HG03025 (cell line): ENCODE results near the gene MTFR2.

Experiments
- ATAC-seq: cut with Tn5 transposase; IDR thresholded peaks from one replicate; pipeline ENCODE4 v1.9.1; 2021; ENCODE audit warnings: mild to moderate bottlenecking, moderate library complexity; ENCODE audit not compliant: unreplicated experiment, low FRiP score

Gene MTFR2

DNA sequence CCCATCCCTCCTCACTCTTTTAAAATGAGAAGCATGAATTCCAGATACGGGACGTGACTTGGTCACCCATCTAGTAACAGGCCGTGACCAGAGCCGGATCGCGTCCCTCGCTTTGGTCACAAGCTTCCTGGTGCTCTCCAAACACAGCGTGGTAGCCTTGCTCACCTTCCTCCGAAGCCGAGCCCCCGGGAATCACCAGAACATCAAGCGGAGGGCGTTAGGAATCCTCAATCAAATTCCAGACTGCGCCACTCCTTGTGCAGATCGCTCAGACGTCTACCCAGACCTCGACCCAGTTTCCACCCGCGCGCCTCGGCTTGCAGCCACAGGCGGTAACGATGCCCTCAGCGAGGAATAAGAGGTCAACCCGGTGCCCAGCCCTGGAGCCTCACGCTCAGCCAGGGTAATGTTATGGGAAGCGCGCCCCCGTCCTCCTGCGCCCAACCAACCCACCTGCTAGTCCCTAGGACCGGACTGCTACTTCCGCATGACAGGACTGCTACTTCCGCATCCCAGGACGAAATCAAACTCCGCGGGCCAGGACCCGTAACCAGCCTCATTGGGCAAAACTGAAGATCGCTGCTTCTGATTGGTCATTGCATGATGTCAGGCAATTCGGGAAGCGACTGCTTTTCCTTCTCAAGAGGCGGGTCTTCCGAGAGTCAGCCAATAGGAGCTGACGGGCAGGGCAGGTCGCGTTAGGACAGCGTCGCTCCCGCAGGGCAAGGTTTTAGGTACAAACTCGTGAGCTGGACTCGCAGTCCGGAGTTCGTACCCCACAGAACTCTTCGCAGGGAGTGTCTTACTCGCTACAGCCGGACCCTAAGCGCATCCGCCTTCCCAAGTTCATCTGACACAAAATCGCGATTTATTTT is at the start of gene MTFR2:
Gene MTFR2, minus strand, starts transcription at position 501 of the 875 bp plus-strand sequence. CDS start 1,212 bp downstream, outside the sequence.
- peak; percentile 98 for ATAC-seq

DNA sequence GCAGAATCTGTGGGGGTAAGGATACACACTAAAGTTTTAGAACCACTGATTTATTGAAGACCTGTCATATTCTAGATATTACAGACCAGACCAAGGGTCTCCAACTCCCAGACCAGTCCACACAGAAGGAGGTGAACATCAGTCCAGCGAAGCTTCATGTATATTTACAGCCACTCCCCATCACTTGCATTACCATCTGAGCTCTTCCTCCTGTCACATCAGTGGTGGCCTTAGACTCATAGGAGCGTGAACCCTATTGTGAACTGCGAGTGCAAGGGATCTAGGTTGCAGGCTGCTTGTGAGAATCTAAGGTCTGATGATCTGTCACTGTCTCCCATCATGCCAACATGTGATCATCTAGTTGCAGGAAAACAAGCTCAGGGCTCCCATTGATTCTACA is 44.5 kb upstream of the MTFR2 start:
- no peak for ATAC-seq

DNA sequence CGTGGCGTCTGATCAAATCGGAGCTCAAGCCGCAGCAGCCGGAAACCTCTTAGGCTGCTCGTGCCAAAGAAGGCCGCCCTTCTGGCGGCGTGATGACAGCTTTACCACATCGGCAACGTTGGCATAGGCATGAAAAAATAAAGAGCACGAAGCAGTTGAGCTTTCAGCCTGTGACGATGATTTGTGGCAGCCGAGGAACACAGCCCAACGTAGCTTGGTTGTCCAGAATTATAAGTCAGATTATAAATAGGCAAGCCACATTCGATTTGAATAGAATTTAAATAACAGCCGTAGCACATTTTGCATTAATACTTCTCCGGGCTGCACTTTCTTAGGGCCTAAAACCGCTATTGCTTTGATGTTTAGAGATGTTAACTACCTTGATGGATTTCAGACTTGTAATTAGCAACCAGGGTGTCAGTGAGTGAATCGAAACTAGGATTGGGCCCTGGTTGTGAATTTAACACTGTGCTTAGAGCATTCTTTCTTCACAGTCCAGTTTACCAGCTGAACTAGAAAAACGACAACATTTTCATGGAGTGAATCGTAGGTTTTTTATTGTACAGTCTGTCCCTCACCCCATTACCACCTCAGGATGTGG is 40.4 kb upstream of the MTFR2 start:
- ATAC-seq = no peak

DNA sequence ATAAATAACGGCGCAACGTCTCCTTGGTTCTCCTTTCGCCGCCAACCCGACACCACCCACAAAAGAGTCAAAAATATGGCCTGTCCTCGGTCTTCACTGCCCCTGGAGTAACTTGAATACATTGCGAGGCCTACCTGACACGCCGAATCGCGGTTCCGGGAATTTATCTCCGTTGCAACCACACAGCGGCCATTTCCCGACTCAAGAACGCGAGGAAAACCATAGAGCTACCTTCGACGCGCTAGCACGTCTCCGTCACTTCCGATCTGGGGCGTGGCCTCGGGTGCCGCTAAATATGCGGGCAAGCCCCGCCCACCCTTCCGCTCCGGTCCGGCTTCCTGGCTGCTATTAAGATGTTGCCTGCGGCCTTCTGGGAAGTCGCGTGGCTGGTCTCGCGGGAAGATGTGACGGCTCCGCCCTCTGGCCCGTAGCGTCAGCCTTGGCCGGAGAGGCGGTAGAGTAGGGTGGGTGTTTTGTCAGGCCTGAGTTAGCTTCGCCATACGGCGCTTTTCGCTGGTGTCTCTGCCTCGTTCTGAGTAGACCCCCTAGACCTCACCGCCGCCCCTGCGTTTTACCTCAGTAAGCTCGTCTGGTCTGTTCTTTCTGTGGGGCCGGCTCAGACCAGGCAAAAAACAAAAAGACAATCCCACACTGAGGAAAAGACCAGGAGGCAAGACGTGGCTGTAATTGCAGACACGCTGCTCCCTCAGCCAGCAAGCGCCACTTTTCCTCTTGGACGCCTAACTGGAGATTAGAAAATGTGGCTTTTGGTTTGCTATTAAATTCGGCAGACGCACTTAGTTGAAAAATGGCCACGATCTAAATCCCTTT is 39.7 kb upstream of the MTFR2 start, which contains the start of gene BCLAF1:
Gene BCLAF1, minus strand, starts transcription at position 268 of the 831 bp plus-strand sequence. CDS start 9,980 bp downstream, outside the sequence.
- peak; percentile 91 for ATAC-seq

DNA sequence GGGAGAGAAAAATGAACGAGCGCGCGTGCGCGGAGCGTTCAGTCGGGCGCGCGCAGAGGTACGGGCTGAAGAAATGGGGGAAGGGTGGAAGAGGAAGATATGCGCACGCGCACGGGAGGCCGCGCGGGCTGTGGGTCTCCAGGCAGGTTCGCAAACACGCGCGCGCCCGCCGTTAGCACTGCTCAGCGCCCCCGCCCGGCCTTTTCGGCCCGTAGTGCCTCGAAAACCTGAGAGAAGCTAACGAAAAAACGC is 39.1 kb upstream of the MTFR2 start:
- ATAC-seq = peak; percentile 46

DNA sequence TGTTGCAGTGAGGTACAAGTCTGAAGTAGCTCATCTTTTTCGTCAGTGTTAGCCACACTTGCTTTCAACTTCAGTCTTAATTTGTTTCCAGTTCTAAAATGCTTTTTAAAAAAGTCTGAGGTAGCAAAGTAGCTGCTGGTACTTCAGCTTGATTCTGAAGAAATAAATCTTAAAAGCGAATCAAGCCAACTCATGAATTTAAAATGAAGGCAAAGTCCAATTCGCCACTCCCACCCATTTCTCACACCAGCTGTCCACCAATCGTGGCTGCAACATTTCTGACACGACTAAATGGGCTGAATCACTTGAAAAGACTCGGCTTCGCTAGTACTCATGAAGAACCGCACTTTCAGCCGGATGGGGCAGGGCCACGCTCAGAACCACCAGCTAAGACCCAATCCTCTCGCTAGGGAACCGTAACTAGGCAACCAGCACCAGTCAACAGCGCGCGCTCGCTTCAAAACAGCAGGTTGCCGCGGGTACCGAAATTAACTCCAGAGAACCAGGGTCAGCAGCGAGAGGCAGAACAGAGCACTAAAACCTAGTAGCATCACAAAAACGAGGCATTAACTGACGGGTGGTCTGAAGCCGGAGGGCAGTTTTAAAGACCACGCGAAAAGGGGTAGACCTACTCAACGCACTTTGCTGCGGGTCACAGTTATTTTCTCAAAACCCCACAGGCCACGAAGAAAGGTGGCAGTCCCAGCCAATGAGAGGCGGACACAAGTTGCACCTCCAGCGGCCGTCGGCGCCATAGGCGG is 38.6 kb upstream of the MTFR2 start:
- peak; percentile 36 for ATAC-seq

DNA sequence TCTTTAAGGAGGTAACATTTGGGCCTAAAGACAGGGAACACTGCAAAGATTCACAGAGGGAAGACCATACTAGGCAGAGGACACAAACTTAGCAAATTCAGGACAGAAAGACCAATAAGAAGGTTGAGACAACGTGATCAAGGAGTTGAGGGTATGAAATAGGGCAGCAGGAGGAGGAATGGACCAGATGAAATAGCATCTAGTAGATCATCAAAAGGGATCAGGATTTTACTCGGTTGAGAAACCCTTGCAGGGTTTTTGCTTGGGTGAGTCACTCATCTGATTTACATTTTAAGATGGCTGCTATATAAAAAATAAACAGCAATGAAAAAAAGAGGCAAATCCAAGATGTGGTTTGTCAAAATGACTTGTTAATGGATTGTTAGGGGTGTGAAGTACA is 34.8 kb upstream of the MTFR2 start:
- ATAC-seq = no peak

DNA sequence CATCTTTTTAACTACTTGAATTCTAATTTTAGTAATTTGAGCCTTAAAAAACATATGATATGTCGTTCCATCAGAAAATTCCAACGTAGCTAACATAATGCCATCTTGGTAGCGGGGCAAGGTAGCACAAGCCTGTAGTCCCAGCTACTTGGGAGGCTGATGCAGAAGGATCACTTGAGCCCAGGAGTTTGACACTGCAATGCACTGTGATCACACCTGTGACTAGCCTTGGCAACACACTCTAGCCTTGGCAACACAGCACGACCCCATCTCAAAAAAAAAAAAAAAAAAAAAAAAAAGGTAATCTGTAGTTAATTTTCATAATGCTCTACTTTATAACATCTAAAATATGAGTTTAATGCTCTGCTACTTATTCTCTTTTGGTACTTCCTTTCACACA is 32.8 kb upstream of the MTFR2 start:
- no peak for ATAC-seq

DNA sequence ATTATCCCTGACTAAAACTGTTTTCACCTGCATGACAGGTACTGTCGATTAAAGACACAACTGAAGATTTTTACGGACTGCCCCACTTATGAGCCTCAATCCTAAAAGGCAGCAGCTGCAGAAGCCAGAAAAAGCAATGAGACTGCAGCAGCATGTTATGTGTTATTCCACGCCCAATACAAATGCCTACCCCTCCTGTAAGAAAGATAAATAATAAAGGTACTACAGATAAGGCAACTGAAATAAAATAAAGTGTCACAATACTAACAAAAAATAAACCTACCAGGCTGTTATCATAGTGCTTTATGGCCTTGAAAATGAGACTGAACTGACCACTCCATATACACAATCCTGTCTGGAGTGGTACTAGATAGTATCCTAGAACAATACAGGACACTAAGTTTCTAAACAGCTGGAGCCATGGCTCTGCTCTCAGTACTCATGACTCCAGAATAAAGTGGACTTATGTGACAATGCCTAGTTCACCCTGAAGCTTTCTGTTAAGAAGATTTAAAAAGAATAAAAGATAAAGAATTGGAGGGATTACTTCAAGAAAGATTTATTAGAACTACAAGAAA is 30.0 kb upstream of the MTFR2 start:
- ATAC-seq = no peak

DNA sequence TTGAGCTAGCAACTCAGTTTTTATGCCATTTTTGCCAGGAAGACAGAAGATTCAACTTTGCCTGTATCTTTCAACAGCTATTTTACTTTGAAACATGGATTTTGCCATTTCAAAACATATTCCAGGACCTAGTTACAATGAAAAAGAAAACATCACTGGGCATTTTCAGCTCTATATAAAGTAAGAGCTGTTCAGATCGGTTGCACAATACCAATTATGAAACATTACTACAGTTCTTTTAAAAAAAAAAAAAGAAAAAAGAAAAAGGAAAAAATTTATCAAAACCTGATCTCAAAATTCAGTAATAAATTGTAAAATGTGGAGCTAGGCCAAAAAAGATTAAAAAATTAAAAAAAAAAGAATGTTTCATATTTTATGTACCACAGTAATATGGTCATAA is 24.0 kb upstream of the MTFR2 start:
- ATAC-seq = no peak

DNA sequence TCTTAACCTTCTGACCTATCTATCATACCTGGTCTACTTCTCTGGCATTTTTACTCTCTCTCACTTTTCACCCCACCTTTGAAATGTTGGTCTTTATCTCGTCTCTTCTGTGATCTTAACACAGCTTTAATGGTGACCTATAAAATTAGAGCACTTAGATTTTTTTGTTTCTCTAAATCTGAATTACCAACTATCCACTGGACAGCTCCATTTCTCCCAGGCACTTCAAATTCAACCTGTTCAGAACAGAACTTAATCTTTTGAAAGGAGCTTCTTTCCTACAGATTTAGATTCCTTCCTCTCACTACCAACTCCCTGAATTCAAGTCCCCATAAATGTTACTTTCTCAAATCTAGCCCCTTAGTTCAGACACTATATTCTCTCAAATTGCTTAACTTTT is 15.0 kb upstream of the MTFR2 start:
- ATAC-seq = no peak

DNA sequence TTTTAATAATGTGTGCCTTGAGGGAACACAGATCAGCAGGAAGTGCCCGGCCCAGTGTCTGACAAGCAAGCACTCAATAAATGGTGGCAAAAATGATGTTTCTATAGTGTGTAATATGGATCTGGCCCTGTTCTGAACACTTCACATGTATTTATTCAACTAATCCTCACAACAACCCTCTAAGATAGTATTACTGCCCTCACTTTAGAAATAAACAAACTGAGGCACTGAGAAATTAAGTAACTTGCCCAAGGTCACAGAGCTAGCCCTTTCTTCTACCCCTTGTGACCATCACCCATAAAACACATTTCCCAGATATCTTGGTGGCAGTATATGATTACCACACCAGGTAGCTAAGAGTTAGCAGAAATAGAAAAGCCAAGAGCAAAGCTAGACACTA is 12.8 kb upstream of the MTFR2 start:
- ATAC-seq = no peak

DNA sequence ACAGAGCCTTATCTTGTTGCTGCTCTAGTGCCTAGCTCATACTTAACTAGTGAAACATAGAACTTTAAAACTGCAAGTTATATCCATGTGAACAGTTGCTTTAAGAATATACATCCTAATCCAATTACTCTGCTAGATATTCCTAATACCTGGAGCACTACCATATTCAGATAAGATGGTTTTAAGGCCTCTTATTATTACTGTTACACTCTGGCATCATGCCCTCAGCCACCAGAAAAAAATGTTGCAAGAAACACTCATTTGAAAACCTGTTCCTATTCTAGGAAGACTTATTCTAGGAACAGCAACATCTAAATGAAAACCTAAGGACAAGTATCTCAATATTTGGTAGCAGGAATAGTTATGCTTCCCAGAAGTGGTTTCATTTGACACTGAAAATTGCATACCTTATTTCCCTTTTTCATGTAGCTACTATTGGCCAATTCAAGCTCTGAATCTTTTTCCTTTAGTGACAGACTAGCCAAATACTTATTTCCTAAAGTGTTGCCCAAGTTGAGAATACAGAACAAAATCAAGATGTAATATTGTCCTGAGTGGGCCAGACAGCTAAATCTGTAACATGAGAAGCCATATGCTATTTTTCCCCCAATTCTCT is 4.8 kb upstream of the MTFR2 start:
- no peak for ATAC-seq

DNA sequence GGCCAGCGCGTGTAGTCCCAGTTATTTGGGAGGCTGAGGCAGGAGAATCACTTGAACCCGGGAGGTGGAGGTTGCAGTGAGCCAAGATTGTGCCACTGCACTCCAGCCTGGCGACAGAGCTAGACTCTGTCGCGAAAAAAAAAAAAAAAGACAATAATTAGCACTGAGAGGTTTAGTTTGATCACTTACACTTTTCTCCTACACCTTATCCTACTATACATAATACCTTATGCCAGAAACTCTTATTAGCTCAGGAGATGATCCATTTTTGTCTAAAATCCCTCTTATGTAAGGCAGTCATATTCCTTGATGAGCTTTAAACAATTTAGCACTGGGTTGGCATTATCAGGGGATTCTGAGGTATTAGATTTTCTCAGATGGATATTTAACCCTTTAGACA is 3.6 kb upstream of the MTFR2 start:
- ATAC-seq = no peak

DNA sequence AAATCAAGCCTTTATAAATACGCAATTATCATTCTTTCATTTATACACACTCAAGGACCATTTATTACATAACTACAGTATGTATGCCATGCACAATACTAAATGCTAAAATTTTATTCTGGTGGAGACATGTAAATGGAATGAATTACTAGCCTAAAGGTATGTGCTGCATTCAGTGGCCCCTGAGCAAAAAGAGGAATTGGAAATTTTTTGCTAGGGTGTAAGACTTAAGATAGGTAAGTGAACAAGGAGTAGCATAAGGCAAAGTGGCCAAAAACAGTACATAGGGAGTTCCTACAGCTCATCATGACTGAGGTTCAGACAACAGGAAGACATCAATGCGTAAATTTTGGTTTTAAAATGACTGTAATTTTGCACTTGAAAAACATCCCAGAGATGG is 2.3 kb upstream of the MTFR2 start:
- no peak for ATAC-seq

DNA sequence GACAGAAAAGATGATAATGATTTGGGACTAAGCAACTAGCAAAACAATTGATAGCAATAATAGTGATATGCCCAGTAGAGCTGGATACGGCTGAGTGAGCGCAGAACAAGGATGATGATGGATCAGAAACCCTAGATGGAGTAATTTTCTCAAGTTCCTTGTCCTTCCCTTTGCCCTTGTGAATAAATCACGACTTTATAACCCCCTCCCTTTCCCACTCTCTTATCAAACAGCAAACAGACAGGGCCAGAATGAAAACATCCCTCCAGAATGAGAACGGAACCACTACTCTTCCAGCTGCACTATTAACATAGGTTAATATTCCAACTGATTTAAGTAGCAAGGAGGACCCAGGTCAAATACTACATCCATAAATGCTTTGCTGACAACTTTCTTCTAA is 1.3 kb upstream of the MTFR2 start:
- ATAC-seq = no peak

DNA sequence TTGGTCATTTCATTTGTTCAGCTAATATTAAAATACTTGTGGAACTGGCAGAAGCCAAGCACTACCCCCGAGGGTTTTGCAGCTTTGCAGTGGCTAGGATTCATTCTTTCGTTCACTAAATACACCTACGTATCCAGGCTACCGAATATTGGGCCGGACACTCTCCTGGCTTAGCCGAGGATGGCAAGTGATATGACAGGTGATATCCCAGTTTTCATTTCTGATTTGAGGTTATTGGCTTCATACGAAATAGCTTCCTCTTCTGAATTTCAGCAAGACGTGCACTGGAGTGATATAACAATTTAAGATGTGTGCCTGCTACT is 536 bp upstream of the MTFR2 start:
- no peak for ATAC-seq

DNA sequence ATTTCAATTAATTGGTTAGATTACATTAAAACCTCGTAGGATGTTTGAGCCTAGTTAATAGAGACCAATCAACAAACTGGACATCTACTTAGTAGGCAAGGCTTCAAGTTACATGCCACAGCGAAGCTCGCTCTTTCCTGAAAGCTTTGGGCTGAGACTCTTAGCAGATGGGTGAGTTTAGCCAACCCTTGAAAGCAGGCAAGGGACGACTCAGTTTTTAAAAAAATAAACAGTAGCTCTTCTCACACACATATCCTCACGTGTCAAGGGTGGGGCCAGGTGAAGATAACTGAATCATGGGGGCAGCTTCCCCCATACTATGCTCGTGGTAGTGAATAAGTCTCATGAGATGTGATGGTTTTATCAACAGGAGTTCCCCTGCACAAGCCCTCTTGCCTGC is 775 bp downstream of the MTFR2 start:
- ATAC-seq = no peak

DNA sequence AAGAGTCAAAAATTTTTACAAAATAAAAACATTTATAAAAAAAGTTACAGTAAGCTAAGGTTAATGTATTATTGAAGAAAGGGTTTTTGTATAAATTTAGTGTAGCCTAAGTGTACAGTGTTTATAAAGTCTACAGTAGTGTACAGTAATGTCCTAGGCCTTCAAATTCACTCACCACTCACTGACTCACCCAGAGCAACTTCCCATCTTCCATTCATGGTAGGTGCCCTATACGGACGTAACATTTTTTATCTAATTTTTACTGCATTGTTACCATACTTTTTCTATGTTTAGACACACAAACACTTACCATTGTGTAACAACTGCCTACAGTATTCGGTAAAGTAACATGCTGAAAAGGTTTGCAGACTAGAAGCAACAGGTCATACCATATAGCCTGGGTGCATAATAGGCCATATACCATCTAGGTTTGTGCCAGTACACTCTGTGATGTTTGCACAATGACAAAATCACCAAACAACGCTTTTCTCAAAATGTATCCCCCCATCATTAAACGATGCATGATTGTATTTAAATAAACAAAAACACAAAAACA is 6.0 kb downstream of the MTFR2 start:
- no peak for ATAC-seq
